Breast epithelium (tissue), 3 donors: ENCODE measurements around the gene UMAD1.

Experiments used
- CTCF ChIP-seq, 3 donors: fragments of 450-650 bp; IDR thresholded peaks; one replicate each; pipeline ENCODE4 v1.5.1; 2016 to 2017; ENCODE audit warnings: antibody characterized with exemption in 3 of 3, mild to moderate bottlenecking in 3 of 3, moderate library complexity in 3 of 3
- POLR2A ChIP-seq: fragments of 450-650 bp; IDR thresholded peaks from one replicate; pipeline ENCODE4 v1.6.1; 2016; ENCODE audit warnings: antibody characterized with exemption, mild to moderate bottlenecking, moderate library complexity
- POLR2AphosphoS5 ChIP-seq, 3 donors: sonication (generic); formaldehyde crosslinking; IDR thresholded peaks; one replicate each; pipeline ENCODE4 v1.6.1; 2017; ENCODE audit warnings: antibody characterized with exemption in 3 of 3

GRCh38 chr7:7738622-7739021 lies 98.1 kb downstream of the UMAD1 start:
- TF ChIP-seq POLR2AphosphoS5 (IDR thresholded peaks at IDR 0.05) (no peak), POLR2A (no peak), CTCF (IDR thresholded peaks at IDR 0.05) (no peak)
